WTC11 (cell line): ENCODE data around the gene KIF6. TPM values are rescaled to one million over a fixed set of nuclear protein-coding genes. Genes with fewer than 3 reads are reported as not detected.

Experiments
- ATAC-seq: fragments of 200-7000 bp; cut with Tn5 transposase; 2 replicates; pipeline ENCODE4 v1.10.0; 2021; ENCODE audit warnings: mild to moderate bottlenecking, moderate library complexity
- CTCF ChIA-PET: fragments of 300-600 bp; sonication (Branson Sonifier 250); formaldehyde crosslinking; loops from one replicate; lab custom pipeline; 2021; ENCODE audit warnings: antibody characterized with exemption; lab: Charles Lee
- POLR2A ChIA-PET: fragments of 350-600 bp; sonication (Branson Sonifier 250); formaldehyde crosslinking; loops from one replicate; lab custom pipeline; 2021; ENCODE audit warnings: antibody characterized with exemption; lab: Charles Lee
- DNase-seq: peaks from one replicate; pipeline ENCODE4 v3.0.0; 2021; ENCODE audit warnings: low spot score
- H3K27ac Mint-ChIP-seq: 2 replicates; pipeline ENCODE4 v1.8.0; 2021; ENCODE audit warnings: mixed read lengths
- H3K27me3 Mint-ChIP-seq: 2 replicates; pipeline ENCODE4 v1.8.0; 2021; ENCODE audit warnings: low read depth, mild to moderate bottlenecking, moderate library complexity, mixed read lengths
- H3K36me3 Mint-ChIP-seq: 2 replicates; pipeline ENCODE4 v1.8.0; 2021; ENCODE audit warnings: mixed read lengths
- H3K4me1 Mint-ChIP-seq: 2 replicates; pipeline ENCODE4 v1.8.0; 2022; ENCODE audit warnings: mixed read lengths
- H3K4me3 Mint-ChIP-seq: 2 replicates; pipeline ENCODE4 v1.8.0; 2021; ENCODE audit warnings: mild to moderate bottlenecking, moderate library complexity, mixed read lengths
- H3K9me3 Mint-ChIP-seq: 2 replicates; pipeline ENCODE4 v1.8.0; 2021; ENCODE audit warnings: mixed read lengths
- ATF1 ChIP-seq: sonication (generic); formaldehyde crosslinking; IDR thresholded peaks from 2 replicates; pipeline ENCODE4 v1.8.1; 2023; ENCODE audit warnings: mild to moderate bottlenecking, moderate library complexity, missing genetic modification reagents
- CBFB ChIP-seq: sonication (generic); formaldehyde crosslinking; IDR thresholded peaks from 2 replicates; pipeline ENCODE4 v1.8.1; 2022; ENCODE audit warnings: mild to moderate bottlenecking, low read depth, missing genetic modification reagents
- ETV6 ChIP-seq: sonication (generic); formaldehyde crosslinking; IDR thresholded peaks from 2 replicates; pipeline ENCODE4 v1.8.1; 2022; ENCODE audit warnings: mild to moderate bottlenecking, missing genetic modification reagents
- FOXP1 ChIP-seq: sonication (generic); formaldehyde crosslinking; IDR thresholded peaks from 2 replicates; pipeline ENCODE4 v1.8.0; 2022; ENCODE audit warnings: missing genetic modification reagents, mild to moderate bottlenecking, moderate library complexity, borderline replicate concordance
- GRHL2 ChIP-seq: fragments of 250-450 bp; sonication (Bioruptor Pico); IDR thresholded peaks from 2 replicates; pipeline ENCODE4 v1.8.0; 2022; ENCODE audit warnings: mild to moderate bottlenecking, moderate library complexity; ENCODE audit not compliant: insufficient replicate concordance, severe bottlenecking
- GTF2I ChIP-seq: fragments of 250-450 bp; sonication (Bioruptor Pico); conservative IDR thresholded peaks from 2 replicates; pipeline ENCODE4 v1.4.0; 2021; ENCODE audit warnings: mild to moderate bottlenecking
- HMGXB4 ChIP-seq: sonication (generic); formaldehyde crosslinking; IDR thresholded peaks from 2 replicates; pipeline ENCODE4 v1.8.1; 2023; ENCODE audit warnings: mild to moderate bottlenecking, moderate library complexity, missing genetic modification reagents
- NR2C2 ChIP-seq: sonication (generic); formaldehyde crosslinking; IDR thresholded peaks from 2 replicates; pipeline ENCODE4 v1.8.0; 2022; ENCODE audit warnings: mild to moderate bottlenecking, missing genetic modification reagents
- RELA ChIP-seq: sonication (generic); formaldehyde crosslinking; IDR thresholded peaks from 2 replicates; pipeline ENCODE4 v1.8.1; 2022; ENCODE audit warnings: missing genetic modification reagents, mild to moderate bottlenecking, borderline replicate concordance
- SP1 ChIP-seq: sonication (generic); formaldehyde crosslinking; conservative IDR thresholded peaks from 2 replicates; pipeline ENCODE4 v1.8.1; 2022; ENCODE audit warnings: missing genetic modification reagents
- TCF7 ChIP-seq: sonication (generic); formaldehyde crosslinking; IDR thresholded peaks from 2 replicates; pipeline ENCODE4 v1.8.0; 2022; ENCODE audit warnings: mild to moderate bottlenecking, low read depth, missing genetic modification reagents, moderate library complexity
- TEAD4 ChIP-seq: sonication (generic); formaldehyde crosslinking; IDR thresholded peaks from 2 replicates; pipeline ENCODE4 v1.8.0; 2022; ENCODE audit warnings: mild to moderate bottlenecking, missing genetic modification reagents
- TP53 ChIP-seq: sonication (generic); formaldehyde crosslinking; IDR thresholded peaks from 2 replicates; pipeline ENCODE4 v1.8.1; 2023; ENCODE audit warnings: mild to moderate bottlenecking, missing genetic modification reagents
- ZNF232 ChIP-seq: sonication (generic); formaldehyde crosslinking; IDR thresholded peaks from 2 replicates; pipeline ENCODE4 v1.8.0; 2022; ENCODE audit warnings: mild to moderate bottlenecking, missing genetic modification reagents
- ZNF423 ChIP-seq: fragments of 250-450 bp; sonication (Bioruptor Pico); IDR thresholded peaks from 2 replicates; pipeline ENCODE4 v2.1.2; 2022; ENCODE audit warnings: mild to moderate bottlenecking, moderate library complexity
- ZNF425 ChIP-seq: fragments of 250-450 bp; sonication (Bioruptor Pico); conservative IDR thresholded peaks from 2 replicates; pipeline ENCODE4 v1.9.0; 2021; ENCODE audit warnings: mild to moderate bottlenecking
- total RNA-seq: library from RNA; stranded (reverse); gene quantifications from 3 replicates; pipeline ENCODE4 v1.2.3, GENCODE V29; 2021
- TF ChIP-seq, protein P1 (sequence below): fragments of 250-450 bp; sonication (Bioruptor Pico); IDR thresholded peaks from 2 replicates; pipeline ENCODE4 v1.9.0; 2021; ENCODE audit warnings: mild to moderate bottlenecking
- TF ChIP-seq, protein P2 (sequence below): sonication (generic); formaldehyde crosslinking; IDR thresholded peaks from 2 replicates; pipeline ENCODE4 v1.8.1; 2023; ENCODE audit warnings: mild to moderate bottlenecking, missing genetic modification reagents, moderate library complexity
- TF ChIP-seq, protein P3 (sequence below): sonication (generic); formaldehyde crosslinking; IDR thresholded peaks from 2 replicates; pipeline ENCODE4 v1.8.1; 2022; ENCODE audit warnings: low read depth, missing genetic modification reagents, borderline replicate concordance
- TF ChIP-seq, protein P4 (sequence below): sonication (generic); formaldehyde crosslinking; IDR thresholded peaks from 2 replicates; pipeline ENCODE4 v1.8.1; 2022; ENCODE audit warnings: low read depth, mild to moderate bottlenecking, moderate library complexity, missing genetic modification reagents, borderline replicate concordance
- TF ChIP-seq, protein P5 (sequence below): sonication (generic); formaldehyde crosslinking; IDR thresholded peaks from 2 replicates; pipeline ENCODE4 v1.8.0; 2022; ENCODE audit warnings: mild to moderate bottlenecking, missing genetic modification reagents

Gene KIF6
- total RNA-seq, 1 experiment from 2014 or later = 0.57 TPM

DNA sequence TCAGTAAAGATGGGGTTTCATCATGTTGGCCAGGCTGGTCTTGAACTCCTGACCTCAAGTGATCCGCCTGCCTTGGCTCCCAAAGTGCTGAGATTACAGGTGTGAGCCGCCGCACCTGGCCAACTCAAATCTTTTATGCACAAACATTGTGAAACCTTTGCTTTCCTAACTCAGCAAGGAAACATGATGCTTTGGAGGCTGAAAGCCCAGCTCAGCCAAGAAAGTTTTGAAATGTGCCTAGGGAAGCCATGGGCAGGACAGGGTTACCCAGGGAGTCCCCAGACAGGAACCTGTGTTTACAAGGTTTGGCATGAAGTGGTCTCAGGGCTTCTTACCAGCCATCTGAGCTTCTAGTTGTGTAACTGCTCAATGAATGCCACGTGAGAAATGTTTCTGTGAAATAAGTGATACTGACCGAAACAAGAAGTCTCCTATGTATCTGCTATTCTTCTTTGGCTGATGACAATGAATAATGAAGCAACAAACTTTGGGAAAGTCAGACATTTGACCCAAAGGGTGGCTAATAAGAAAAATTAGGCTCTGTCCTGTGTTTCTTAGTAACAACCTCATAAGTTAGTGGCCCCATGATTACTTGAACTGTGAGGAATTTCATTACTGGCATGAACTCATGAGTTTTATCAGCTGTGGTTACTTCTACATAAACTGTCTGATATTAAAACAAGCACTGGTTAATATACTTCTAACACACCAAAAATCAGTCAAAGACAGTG is 163.5 kb downstream of the KIF6 start (continued):
- no peak for TF ChIP-seq FOXP1
- TF ChIP-seq ZNF423 (CRISPR knock-in tag) = no peak
- no peak for TF ChIP-seq NR2C2 (CRISPR knock-in tag)

- ATAC-seq (no peak), DNase-seq (no peak)
- H3K27ac Mint-ChIP-seq = no peak overlapping the region
- CTCF ChIA-PET = no interaction called here
- no peaks in the 10 kb centered on the region; the same call in 1 of the 2 replicates for H3K27me3 Mint-ChIP-seq
- H3K4me1 Mint-ChIP-seq = peaks cover 5% of the 10 kb centered on the region
- POLR2A ChIA-PET = no interaction called here
- no peak overlapping the region for H3K4me3 Mint-ChIP-seq
- no peaks in the 10 kb centered on the region for H3K36me3 Mint-ChIP-seq
- H3K9me3 Mint-ChIP-seq = no peaks in the 10 kb centered on the region
- TF ChIP-seq TP53 (CRISPR knock-in tag) (no peak), CBFB (CRISPR knock-in tag) (no peak), SP1 (CRISPR knock-in tag) (no peak), TEAD4 (no peak), ZNF425 (no peak), GRHL2 (CRISPR knock-in tag) (no peak)
- TF ChIP-seq, protein P1, sequence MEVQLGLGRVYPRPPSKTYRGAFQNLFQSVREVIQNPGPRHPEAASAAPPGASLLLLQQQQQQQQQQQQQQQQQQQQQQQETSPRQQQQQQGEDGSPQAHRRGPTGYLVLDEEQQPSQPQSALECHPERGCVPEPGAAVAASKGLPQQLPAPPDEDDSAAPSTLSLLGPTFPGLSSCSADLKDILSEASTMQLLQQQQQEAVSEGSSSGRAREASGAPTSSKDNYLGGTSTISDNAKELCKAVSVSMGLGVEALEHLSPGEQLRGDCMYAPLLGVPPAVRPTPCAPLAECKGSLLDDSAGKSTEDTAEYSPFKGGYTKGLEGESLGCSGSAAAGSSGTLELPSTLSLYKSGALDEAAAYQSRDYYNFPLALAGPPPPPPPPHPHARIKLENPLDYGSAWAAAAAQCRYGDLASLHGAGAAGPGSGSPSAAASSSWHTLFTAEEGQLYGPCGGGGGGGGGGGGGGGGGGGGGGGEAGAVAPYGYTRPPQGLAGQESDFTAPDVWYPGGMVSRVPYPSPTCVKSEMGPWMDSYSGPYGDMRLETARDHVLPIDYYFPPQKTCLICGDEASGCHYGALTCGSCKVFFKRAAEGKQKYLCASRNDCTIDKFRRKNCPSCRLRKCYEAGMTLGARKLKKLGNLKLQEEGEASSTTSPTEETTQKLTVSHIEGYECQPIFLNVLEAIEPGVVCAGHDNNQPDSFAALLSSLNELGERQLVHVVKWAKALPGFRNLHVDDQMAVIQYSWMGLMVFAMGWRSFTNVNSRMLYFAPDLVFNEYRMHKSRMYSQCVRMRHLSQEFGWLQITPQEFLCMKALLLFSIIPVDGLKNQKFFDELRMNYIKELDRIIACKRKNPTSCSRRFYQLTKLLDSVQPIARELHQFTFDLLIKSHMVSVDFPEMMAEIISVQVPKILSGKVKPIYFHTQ = no peak
- TF ChIP-seq, protein P2, sequence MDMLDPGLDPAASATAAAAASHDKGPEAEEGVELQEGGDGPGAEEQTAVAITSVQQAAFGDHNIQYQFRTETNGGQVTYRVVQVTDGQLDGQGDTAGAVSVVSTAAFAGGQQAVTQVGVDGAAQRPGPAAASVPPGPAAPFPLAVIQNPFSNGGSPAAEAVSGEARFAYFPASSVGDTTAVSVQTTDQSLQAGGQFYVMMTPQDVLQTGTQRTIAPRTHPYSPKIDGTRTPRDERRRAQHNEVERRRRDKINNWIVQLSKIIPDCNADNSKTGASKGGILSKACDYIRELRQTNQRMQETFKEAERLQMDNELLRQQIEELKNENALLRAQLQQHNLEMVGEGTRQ (CRISPR knock-in tag) = no peak
- TF ChIP-seq, protein P3, sequence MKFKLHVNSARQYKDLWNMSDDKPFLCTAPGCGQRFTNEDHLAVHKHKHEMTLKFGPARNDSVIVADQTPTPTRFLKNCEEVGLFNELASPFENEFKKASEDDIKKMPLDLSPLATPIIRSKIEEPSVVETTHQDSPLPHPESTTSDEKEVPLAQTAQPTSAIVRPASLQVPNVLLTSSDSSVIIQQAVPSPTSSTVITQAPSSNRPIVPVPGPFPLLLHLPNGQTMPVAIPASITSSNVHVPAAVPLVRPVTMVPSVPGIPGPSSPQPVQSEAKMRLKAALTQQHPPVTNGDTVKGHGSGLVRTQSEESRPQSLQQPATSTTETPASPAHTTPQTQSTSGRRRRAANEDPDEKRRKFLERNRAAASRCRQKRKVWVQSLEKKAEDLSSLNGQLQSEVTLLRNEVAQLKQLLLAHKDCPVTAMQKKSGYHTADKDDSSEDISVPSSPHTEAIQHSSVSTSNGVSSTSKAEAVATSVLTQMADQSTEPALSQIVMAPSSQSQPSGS (CRISPR knock-in tag) = no peak
Measured at GRCh38 chr6:39560915-39561314, 164.3 kb downstream of the KIF6 start.

- DNase-seq (no peak), ATAC-seq (no peak)
- H3K9me3 Mint-ChIP-seq = no peaks in the 10 kb centered on the region
- peaks cover 21% of the 10 kb centered on the region for H3K4me1 Mint-ChIP-seq
- POLR2A ChIA-PET = no interaction called here
- H3K27ac Mint-ChIP-seq = no peak overlapping the region
- H3K4me3 Mint-ChIP-seq = no peak overlapping the region
- CTCF ChIA-PET = interaction anchor here (1.0 kb wide), 1 partner anchor 9 kb away, joined by 3 read pairs; no protein-coding TSS in a partner anchor
- H3K36me3 Mint-ChIP-seq = no peaks in the 10 kb centered on the region
- peaks cover 11% of the 10 kb centered on the region for H3K27me3 Mint-ChIP-seq
- TF ChIP-seq, protein P4, sequence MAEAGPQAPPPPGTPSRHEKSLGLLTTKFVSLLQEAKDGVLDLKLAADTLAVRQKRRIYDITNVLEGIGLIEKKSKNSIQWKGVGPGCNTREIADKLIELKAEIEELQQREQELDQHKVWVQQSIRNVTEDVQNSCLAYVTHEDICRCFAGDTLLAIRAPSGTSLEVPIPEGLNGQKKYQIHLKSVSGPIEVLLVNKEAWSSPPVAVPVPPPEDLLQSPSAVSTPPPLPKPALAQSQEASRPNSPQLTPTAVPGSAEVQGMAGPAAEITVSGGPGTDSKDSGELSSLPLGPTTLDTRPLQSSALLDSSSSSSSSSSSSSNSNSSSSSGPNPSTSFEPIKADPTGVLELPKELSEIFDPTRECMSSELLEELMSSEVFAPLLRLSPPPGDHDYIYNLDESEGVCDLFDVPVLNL (CRISPR knock-in tag) = no peak
- TF ChIP-seq ETV6 (CRISPR knock-in tag) = no peak
- no peak for TF ChIP-seq ZNF232 (CRISPR knock-in tag)
- no peak for TF ChIP-seq RELA (CRISPR knock-in tag)
- no peak for TF ChIP-seq GTF2I (CRISPR knock-in tag)
- TF ChIP-seq HMGXB4 (CRISPR knock-in tag) = no peak
- no peak for TF ChIP-seq TCF7
- TF ChIP-seq, protein P5, sequence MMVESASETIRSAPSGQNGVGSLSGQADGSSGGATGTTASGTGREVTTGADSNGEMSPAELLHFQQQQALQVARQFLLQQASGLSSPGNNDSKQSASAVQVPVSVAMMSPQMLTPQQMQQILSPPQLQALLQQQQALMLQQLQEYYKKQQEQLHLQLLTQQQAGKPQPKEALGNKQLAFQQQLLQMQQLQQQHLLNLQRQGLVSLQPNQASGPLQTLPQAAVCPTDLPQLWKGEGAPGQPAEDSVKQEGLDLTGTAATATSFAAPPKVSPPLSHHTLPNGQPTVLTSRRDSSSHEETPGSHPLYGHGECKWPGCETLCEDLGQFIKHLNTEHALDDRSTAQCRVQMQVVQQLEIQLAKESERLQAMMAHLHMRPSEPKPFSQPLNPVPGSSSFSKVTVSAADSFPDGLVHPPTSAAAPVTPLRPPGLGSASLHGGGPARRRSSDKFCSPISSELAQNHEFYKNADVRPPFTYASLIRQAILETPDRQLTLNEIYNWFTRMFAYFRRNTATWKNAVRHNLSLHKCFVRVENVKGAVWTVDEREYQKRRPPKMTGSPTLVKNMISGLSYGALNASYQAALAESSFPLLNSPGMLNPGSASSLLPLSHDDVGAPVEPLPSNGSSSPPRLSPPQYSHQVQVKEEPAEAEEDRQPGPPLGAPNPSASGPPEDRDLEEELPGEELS (CRISPR knock-in tag) = no peak
- no peak for TF ChIP-seq ATF1 (CRISPR knock-in tag)
Measured at GRCh38 chr6:39558591-39559190, 166.5 kb downstream of the KIF6 start.
